Stimulated activated CD8-positive, alpha-beta memory T cell treated with anti-CD3 and anti-CD28 coated beads, Interleukin-2, amount 100 ng/mL, for 48 hours (primary cell): ENCODE results near the gene TGM3.

ENCODE experiments used
- DNase-seq, 2 donors: peaks; one replicate each; pipeline ENCODE4 v3.0.0-alpha.2; 2020; ENCODE audit warnings: low read depth in 2 of 2

The TGM3 gene

DNA sequence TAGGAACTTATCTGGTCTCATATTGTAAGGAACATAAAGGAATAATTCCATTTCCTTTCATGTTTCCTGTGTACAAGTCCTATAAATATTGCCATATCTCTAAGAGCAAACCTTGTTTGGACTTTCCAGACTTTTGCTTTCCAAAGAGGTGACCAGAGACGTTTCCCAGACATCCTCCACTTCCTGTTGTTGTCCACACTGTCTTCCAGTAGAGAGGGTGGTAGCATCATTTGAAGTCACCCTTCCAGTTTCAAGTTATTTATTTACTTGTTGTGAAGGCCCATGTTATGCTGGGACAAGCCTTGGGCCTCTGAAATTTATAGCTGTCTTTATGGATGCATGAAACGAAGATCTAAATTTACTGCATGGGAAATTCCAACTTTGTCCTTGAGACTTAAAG is 10.6 kb upstream of the TGM3 start:
- DNase-seq, result no peak

- no peak for DNase-seq
Measured at GRCh38 chr20:2285613-2286012, 10.2 kb upstream of the TGM3 start.

DNA sequence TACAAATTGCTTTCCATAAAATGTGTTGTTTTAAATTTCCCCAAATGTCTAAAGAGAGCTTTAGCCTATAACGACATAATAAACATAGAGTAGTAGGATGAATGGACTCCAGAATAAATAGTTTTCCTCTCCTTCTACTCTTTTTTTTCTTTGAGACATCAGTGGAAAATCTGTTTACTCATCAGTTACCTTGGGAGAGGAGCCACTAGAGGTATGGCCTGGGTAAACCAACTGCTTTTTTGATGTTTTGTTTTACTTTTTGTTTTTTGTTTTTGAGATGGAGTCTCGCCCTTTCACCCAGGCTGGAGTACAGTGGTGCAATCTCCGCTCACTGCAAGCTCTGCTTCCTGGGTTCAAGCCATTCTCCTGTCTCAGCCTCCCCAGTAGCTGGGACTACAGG is 8.3 kb upstream of the TGM3 start:
- DNase-seq, result no peak

- no peak for DNase-seq
Measured at GRCh38 chr20:2289475-2289874, 6.3 kb upstream of the TGM3 start.

DNA sequence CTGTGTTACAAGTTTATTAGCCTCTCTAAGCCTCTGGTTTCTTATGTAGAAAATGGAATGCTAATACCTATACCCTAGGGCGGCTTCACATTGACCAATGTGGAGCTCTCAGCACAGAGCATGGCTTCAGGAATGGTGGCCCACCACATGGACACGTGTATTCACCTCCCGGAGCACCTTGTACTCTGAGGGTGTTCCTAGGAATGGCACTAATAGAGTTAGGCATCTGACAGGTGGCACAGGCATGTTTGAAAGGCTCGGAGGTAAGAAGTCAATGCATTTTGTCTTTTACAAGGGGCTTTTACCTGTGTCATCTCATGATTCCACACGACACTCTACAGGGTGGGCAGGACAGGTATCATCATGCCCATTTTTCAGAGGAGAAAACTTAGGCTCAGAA is 5.3 kb upstream of the TGM3 start:
- no peak for DNase-seq

GRCh38 chr20:2292416-2293110 is 3.2 kb upstream of the TGM3 start:
- DNase-seq, result no peak

- DNase-seq, result no peak
Measured at GRCh38 chr20:2293486-2293885, 2.3 kb upstream of the TGM3 start.

GRCh38 chr20:2293971-2294370 is 1.8 kb upstream of the TGM3 start:
- no peak for DNase-seq

- no peak for DNase-seq
Measured at GRCh38 chr20:2295286-2295685, 515 bp upstream of the TGM3 start.

- no peak for DNase-seq
Measured at GRCh38 chr20:2296524-2297356, 939 bp downstream of the TGM3 start.

DNA sequence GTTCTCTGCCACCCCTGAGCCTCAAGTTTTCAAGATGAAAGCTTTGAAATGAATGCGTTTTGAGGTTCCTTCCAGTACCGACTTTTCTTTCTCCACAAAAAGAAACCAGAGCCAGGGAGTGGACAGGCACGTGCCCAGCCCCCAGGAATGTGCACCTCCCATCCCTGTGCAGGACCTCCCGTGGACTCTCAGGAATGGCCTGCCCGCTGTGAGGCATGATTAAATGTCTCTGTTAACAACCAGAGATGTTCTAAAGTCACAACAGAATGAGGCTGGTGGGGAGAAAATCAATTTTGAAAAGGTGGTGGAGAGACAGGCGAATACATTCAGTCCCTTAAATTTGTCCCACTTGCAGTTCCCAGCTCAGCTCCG is 1.5 kb downstream of the TGM3 start:
- DNase-seq, result no peak

DNA sequence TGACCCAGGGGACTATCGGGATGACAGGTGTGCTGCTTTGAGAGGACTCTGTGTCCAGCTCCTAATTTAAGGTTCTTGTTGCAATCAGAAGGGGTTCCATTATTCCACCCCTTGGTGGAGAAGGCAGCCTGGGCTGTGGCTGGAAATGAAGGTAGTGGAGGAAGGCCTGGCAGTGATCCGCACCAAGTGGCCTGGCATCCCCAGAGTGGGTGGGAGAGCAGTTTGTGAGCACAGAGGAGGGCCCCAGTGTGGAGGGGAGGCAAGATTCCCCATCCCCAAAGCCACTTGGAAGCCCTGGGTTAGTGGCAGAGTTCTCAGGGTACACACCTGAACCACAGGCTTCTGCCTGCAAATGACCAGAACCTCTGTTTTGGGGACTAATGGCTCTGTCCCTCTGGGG is 2.3 kb downstream of the TGM3 start:
- no peak for DNase-seq

- DNase-seq, result no peak
Measured at GRCh38 chr20:2298701-2299100, 2.9 kb downstream of the TGM3 start.

GRCh38 chr20:2299301-2299700 is 3.5 kb downstream of the TGM3 start:
- no peak for DNase-seq

GRCh38 chr20:2300002-2300401 is 4.2 kb downstream of the TGM3 start:
- no peak for DNase-seq

- DNase-seq, result no peak
Measured at GRCh38 chr20:2300420-2300819, 4.6 kb downstream of the TGM3 start.

DNA sequence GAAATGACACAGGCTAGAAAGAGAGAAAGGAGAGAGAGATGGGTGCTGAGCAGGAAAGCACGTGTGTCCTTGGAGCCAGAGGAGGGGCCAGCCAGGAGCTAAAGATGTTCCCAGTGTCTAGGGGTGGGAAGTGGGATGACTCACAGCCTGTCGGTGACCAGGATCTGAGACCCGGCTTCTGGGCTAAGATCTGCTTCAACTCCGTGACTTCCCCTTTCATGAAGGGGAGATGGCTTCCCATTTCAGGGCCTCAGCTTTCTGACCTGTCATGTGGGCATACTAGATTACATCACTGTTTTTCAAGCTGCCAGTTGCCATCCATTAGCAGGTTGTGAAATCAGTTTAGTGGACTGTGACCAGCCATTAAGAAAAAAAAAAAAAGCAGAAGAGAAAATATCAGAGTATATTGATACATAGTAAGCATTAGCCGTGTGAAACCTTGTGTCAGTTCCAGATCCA is 5.4 kb downstream of the TGM3 start:
- DNase-seq, result no peak

GRCh38 chr20:2302384-2303060 is 6.7 kb downstream of the TGM3 start:
- no peak for DNase-seq

DNA sequence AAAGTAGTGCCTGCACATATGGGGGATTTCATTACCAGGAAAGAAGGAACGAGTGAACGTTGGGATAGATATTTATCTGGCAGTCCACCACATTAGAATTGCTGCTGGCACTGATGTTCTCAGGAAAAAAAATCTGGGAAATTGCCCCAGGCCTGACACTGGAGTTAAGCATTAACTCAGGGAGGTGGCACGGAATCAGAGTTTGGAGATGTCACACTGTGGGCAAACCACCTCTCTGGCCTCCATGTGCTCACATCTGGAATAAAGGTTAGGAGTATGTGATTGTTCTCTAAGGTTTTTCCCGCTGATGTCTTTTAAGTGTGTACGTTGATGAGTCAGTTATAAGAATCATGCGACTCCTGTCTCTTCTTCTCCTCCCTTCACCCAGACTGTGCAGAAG is 7.9 kb downstream of the TGM3 start:
- DNase-seq, result no peak

- DNase-seq, result no peak
Measured at GRCh38 chr20:2304180-2304579, 8.4 kb downstream of the TGM3 start.

DNA sequence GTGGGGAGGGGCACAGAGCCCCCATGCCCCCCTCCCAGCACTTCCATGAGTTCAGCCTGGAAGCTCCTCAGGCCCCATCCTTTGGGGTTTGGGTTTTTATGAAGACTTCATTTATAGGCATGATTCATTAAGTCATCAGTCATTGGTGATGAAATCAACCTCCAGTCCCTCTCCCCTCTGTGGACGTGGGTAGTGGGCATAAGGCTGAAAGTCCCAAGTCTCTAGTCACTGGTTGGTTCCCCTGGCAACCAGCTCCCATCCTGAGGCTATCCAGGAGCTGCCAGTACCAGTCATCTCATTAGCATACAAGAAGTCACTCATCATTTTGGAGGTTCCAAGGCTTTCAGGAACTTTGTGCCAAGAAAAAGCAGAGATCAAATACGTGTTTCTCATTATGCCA is 9.2 kb downstream of the TGM3 start:
- DNase-seq, result no peak

DNA sequence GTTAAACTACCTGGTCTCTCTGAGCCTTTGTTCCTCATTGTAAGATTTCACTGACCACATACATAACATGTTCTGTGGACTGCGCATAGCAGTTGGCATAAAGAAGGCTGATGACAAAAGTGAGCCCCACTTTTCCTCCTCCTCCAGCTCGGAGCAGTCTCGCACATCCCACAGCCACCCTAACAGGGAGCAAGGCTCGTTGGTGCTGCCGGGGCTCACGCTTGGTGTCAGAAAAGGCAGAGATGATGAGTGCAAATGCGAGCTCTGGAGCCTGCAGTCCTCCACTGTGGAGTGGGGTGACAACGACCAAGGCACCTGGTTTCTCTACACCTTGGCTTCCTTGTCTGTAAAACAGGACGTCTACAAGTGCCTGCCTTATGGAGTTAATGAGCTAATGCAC is 9.7 kb downstream of the TGM3 start:
- DNase-seq, result no peak

- no peak for DNase-seq
Measured at GRCh38 chr20:2305946-2306345, 10.1 kb downstream of the TGM3 start.
